HG02943 (cell line): ENCODE measurements around the gene RECK.
"Not testable (repeated sequence)": the region's sequence is repeated elsewhere in the genome, so short reads cannot be mapped to it uniquely, and the experiment has no call there.

Source experiments
- ATAC-seq: cut with Tn5 transposase; IDR thresholded peaks from one replicate; pipeline ENCODE4 v1.9.1; 2021; ENCODE audit warnings: mild to moderate bottlenecking, low read depth, moderate library complexity; ENCODE audit not compliant: unreplicated experiment

The RECK gene

GRCh38 chr9:36150574-36151315, 114.0 kb downstream of the RECK start:
- ATAC-seq, result no peak

GRCh38 chr9:36151316-36152210, 114.8 kb downstream of the RECK start:
- peak; percentile 74 for ATAC-seq

- ATAC-seq, result no peak
Observed at GRCh38 chr9:36152741-36153438, 116.2 kb downstream of the RECK start.

- ATAC-seq, result no peak
Observed at GRCh38 chr9:36153746-36154145, 117.0 kb downstream of the RECK start.

GRCh38 chr9:36154331-36154952, 117.7 kb downstream of the RECK start:
- ATAC-seq, result no peak

GRCh38 chr9:36156116-36156515, 119.4 kb downstream of the RECK start:
- ATAC-seq, result no peak

- ATAC-seq, result no peak
Observed at GRCh38 chr9:36158122-36158521, 121.4 kb downstream of the RECK start.

- no peak for ATAC-seq
Observed at GRCh38 chr9:36158917-36159316, 122.2 kb downstream of the RECK start.

- not testable (repeated sequence) for ATAC-seq
Observed at GRCh38 chr9:36159509-36159908, 122.8 kb downstream of the RECK start.

- not testable (repeated sequence) for ATAC-seq
Observed at GRCh38 chr9:36160126-36160525, 123.4 kb downstream of the RECK start.

GRCh38 chr9:36161187-36161586, 124.5 kb downstream of the RECK start:
- no peak for ATAC-seq

- ATAC-seq, result no peak
Observed at GRCh38 chr9:36162211-36162738, 125.6 kb downstream of the RECK start.

- no peak for ATAC-seq
Observed at GRCh38 chr9:36163049-36163785, 126.5 kb downstream of the RECK start.

GRCh38 chr9:36163786-36164170, 127.1 kb downstream of the RECK start:
- no peak for ATAC-seq

- no peak for ATAC-seq
Observed at GRCh38 chr9:36164372-36164771, 127.7 kb downstream of the RECK start.

GRCh38 chr9:36164989-36165388, 128.3 kb downstream of the RECK start:
- no peak for ATAC-seq

- no peak for ATAC-seq
Observed at GRCh38 chr9:36165826-36166167, 129.1 kb downstream of the RECK start.

- ATAC-seq, result peak; percentile 79
Observed at GRCh38 chr9:36166168-36166927, 129.6 kb downstream of the RECK start.

GRCh38 chr9:36169166-36169565, 132.5 kb downstream of the RECK start, which contains the start of gene CCIN:
CCIN (plus strand) TSS chr9:36169388; CDS start chr9:36169503, 115 bp downstream.
- ATAC-seq, result no peak
